ENCODE results near the gene DOCK3.
"Not testable (repeated sequence)": the region's sequence is repeated elsewhere in the genome, so short reads cannot be mapped to it uniquely, and the experiment has no call there.

GRCh38 chr3:51199296-51199695 is 524.6 kb downstream of the DOCK3 start:
- TF ChIP-seq CTCF, POLR2A (IDR thresholded peaks at IDR 0.05): not testable (repeated sequence)
